Glutamatergic neuron (in vitro differentiated cells): ENCODE data around the gene GET4. TPM values are rescaled to one million over a fixed set of nuclear protein-coding genes. Genes with fewer than 3 reads are reported as not detected.

ENCODE experiments used
- DNase-seq: peaks from one replicate; pipeline ENCODE4 v3.0.0; 2022
- H3K27ac Mint-ChIP-seq: one replicate; pipeline ENCODE4 v1.8.0; 2020; ENCODE audit warnings: mild to moderate bottlenecking, mixed read lengths, inconsistent platforms; ENCODE audit not compliant: unreplicated experiment
- H3K27me3 Mint-ChIP-seq: one replicate; pipeline ENCODE4 v1.8.0; 2020; ENCODE audit warnings: mild to moderate bottlenecking, moderate library complexity, mixed read lengths, inconsistent platforms; ENCODE audit not compliant: unreplicated experiment
- H3K36me3 Mint-ChIP-seq: one replicate; pipeline ENCODE4 v1.8.0; 2020; ENCODE audit warnings: mild to moderate bottlenecking, mixed read lengths, inconsistent platforms; ENCODE audit not compliant: unreplicated experiment
- H3K4me1 Mint-ChIP-seq: one replicate; pipeline ENCODE4 v1.8.0; 2020; ENCODE audit warnings: mild to moderate bottlenecking, low read depth, mixed read lengths, inconsistent platforms; ENCODE audit not compliant: unreplicated experiment
- H3K4me3 Mint-ChIP-seq: one replicate; pipeline ENCODE4 v1.8.0; 2020; ENCODE audit warnings: mild to moderate bottlenecking, mixed read lengths, inconsistent platforms; ENCODE audit not compliant: unreplicated experiment
- H3K9me3 Mint-ChIP-seq: one replicate; pipeline ENCODE4 v1.8.0; 2020; ENCODE audit warnings: mild to moderate bottlenecking, moderate library complexity, mixed read lengths, inconsistent platforms; ENCODE audit not compliant: unreplicated experiment
- total RNA-seq: library from RNA; stranded (reverse); fragmentation: NEBNext Ultra II Directional; extraction: Animal tissue kit (Norgen Biotek cat#: 25700); gene quantifications from one replicate; pipeline ENCODE4 v1.2.1, GENCODE V29; 2021; ENCODE audit not compliant: unreplicated experiment
- TF ChIP-seq, protein P1 (sequence below): fragments of 200-600 bp; sonication (generic); IDR thresholded peaks from one replicate; pipeline ENCODE4 v1.5.0; 2021; ENCODE audit not compliant: partially characterized antibody, unreplicated experiment

Gene GET4
- total RNA-seq, 1 donor from 2014 or later, result 70.2 TPM

DNA sequence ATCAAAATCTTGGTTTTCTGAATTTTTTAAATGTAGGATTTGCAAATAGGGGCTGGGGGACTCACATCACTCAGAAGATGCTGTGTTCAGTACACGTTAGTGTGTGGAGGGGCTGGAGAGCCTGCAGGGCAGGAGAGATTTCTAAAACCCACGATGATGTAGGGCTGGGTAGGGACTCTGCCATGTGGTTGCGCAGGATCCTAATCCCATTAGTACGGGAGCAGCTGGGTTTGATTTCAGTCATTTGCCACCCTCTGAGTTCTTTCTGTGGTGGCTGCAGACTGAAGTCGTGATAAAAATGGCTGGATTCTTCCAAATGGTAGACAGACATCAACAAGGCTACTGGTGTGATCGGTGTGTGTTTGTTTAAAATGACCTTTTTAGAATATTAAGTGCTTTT is 14.2 kb upstream of the GET4 start:
- peak overlapping the region; percentile 60 for H3K4me3 Mint-ChIP-seq
- H3K27ac Mint-ChIP-seq, result peak overlapping the region; percentile 94
- peaks cover 19% of the 10 kb centered on the region for H3K9me3 Mint-ChIP-seq
- peaks cover 23% of the 10 kb centered on the region for H3K27me3 Mint-ChIP-seq
- TF ChIP-seq, protein P1, sequence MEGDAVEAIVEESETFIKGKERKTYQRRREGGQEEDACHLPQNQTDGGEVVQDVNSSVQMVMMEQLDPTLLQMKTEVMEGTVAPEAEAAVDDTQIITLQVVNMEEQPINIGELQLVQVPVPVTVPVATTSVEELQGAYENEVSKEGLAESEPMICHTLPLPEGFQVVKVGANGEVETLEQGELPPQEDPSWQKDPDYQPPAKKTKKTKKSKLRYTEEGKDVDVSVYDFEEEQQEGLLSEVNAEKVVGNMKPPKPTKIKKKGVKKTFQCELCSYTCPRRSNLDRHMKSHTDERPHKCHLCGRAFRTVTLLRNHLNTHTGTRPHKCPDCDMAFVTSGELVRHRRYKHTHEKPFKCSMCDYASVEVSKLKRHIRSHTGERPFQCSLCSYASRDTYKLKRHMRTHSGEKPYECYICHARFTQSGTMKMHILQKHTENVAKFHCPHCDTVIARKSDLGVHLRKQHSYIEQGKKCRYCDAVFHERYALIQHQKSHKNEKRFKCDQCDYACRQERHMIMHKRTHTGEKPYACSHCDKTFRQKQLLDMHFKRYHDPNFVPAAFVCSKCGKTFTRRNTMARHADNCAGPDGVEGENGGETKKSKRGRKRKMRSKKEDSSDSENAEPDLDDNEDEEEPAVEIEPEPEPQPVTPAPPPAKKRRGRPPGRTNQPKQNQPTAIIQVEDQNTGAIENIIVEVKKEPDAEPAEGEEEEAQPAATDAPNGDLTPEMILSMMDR, result no peak
- H3K36me3 Mint-ChIP-seq, result peaks cover 27% of the 10 kb centered on the region
- DNase-seq, result no peak
- peaks cover 38% of the 10 kb centered on the region for H3K4me1 Mint-ChIP-seq

DNA sequence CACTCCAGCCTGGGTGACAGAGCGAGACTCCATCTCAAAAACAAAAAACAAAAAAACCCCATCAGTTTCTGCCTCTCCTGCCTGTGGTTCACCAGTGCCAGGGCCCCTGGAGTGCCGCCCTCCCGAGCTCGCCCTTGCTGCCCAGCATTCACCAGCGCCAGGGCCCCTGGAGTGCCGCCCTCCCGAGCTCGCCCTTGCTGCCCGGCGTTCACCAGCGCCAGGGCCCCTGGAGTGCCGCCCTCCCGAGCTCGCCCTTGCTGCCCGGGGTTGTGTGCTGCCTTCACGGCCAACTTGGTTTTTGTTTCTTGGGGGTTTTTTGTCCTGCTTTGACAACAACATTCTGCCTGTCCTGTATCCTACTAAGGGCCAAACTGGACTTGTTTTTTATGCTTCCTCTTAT is 13.2 kb upstream of the GET4 start:
- peaks cover 22% of the 10 kb centered on the region for H3K9me3 Mint-ChIP-seq
- peaks cover 27% of the 10 kb centered on the region for H3K36me3 Mint-ChIP-seq
- peaks cover 24% of the 10 kb centered on the region for H3K27me3 Mint-ChIP-seq

DNA sequence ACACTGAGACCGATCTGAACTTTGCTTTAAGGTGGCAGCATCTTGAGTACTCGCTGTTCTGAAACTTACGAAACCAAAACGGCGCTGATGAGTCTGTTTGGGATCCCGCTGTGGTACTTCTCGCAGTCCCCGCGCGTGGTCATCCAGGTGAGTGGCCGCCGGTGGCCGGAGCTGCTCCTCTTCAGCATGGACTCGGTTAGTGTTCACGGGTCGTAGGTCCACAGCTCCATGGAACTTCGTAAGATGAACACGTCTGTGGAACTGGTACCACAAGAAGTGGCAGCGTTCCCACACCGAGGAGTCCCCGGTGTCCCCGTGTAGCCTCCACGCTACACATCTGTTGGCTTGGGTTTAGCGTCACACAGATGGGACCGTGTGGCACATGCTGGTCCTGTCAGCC is 10.4 kb upstream of the GET4 start:
- Mint-ChIP-seq H3K9me3 (peaks cover 19% of the 10 kb centered on the region), H3K27me3 (peaks cover 21% of the 10 kb centered on the region), H3K36me3 (peaks cover 18% of the 10 kb centered on the region), H3K4me3 (no peak overlapping the region), H3K4me1 (peaks cover 23% of the 10 kb centered on the region), H3K27ac (peak overlapping the region; percentile 39)
- TF ChIP-seq, protein P1, result no peak
- no peak for DNase-seq

More for the DNA sequence above, 13.2 kb upstream of the GET4 start:
- H3K4me1 Mint-ChIP-seq, result peaks cover 41% of the 10 kb centered on the region
- H3K4me3 Mint-ChIP-seq, result no peak overlapping the region
- peak overlapping the region; percentile 33 for H3K27ac Mint-ChIP-seq
- TF ChIP-seq, protein P1, result no peak
- no peak for DNase-seq

DNA sequence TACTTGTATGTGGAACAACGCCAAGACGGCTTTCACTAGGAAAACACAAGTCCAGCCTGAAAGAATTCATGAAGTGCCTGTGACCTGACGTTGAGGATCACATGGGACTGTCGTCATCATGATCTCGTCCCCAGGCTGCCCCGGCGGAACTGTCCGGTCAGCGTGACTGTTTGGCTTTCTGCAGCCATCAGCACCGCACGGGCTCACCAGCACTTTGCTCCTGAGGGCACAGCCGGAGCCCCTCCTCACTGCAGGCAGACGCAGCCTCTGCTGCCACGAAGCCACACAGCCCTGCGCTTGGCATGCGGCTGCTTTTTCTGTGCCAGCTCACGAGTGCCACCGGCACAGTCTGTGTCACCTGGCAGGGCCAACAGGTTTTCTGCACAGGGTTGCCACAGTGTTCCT is 9.4 kb upstream of the GET4 start:
- Mint-ChIP-seq H3K4me3 (no peak overlapping the region), H3K27me3 (peaks cover 17% of the 10 kb centered on the region), H3K36me3 (peaks cover 11% of the 10 kb centered on the region), H3K27ac (peak overlapping the region; percentile 80), H3K4me1 (peaks cover 17% of the 10 kb centered on the region), H3K9me3 (peaks cover 18% of the 10 kb centered on the region)
- TF ChIP-seq, protein P1, result no peak
- no peak for DNase-seq

DNA sequence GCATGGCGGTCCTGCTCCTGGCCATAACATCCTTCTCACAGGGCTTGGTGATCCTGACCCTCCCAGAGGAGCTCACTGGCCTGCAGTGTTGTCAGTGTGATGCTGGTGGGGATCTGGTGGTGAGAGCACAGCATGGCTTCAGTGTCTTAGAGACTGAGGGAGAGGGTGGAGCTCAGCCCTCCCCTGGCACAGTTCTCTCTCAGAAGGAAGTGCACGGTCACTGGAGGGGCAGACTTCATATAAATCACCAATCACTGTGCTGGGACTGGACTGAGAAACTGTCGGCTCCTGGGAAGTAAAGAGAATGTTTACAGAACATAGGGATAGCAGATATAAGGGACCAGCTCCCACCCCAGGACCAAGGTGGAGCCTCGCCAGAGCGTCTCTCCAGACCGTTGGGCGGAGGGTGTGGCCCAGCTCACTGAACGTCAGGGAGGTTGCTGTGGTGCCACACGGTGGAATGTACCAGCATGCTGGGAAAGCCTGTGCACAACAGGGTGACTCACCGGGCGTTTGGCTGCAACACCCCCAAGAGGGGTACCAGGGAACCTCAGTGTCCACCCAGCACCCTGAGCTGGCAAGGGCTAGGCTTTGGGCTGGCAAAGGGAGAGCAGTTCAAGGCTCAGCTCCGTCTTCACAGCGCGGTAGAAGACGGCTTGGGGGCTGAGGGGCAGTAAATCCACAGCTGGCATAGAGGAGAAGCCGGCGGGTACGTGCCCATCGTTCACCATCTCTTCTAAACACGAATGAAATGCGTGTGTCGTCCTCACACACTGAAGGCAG is 8.8 kb upstream of the GET4 start:
- TF ChIP-seq, protein P1, result no peak
- Mint-ChIP-seq H3K27ac (peak overlapping the region; percentile 80), H3K4me3 (peak overlapping the region; percentile 26), H3K4me1 (peaks cover 17% of the 10 kb centered on the region), H3K36me3 (peaks cover 5% of the 10 kb centered on the region), H3K27me3 (peaks cover 18% of the 10 kb centered on the region), H3K9me3 (peaks cover 18% of the 10 kb centered on the region)
- DNase-seq, result peak; percentile 5
